ENCODE data around the gene ACTR3C.
"Not testable (repeated sequence)": the region's sequence is repeated elsewhere in the genome, so short reads cannot be mapped to it uniquely, and the experiment has no call there.

- TF ChIP-seq, protein P1, sequence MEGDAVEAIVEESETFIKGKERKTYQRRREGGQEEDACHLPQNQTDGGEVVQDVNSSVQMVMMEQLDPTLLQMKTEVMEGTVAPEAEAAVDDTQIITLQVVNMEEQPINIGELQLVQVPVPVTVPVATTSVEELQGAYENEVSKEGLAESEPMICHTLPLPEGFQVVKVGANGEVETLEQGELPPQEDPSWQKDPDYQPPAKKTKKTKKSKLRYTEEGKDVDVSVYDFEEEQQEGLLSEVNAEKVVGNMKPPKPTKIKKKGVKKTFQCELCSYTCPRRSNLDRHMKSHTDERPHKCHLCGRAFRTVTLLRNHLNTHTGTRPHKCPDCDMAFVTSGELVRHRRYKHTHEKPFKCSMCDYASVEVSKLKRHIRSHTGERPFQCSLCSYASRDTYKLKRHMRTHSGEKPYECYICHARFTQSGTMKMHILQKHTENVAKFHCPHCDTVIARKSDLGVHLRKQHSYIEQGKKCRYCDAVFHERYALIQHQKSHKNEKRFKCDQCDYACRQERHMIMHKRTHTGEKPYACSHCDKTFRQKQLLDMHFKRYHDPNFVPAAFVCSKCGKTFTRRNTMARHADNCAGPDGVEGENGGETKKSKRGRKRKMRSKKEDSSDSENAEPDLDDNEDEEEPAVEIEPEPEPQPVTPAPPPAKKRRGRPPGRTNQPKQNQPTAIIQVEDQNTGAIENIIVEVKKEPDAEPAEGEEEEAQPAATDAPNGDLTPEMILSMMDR (IDR thresholded peaks at IDR 0.05) = peak; percentile 22 to 66 (median 52)
- not testable (repeated sequence) for TF ChIP-seq POLR2A (IDR thresholded peaks at IDR 0.05)
Measured at GRCh38 chr7:150285849-150286754, 37.2 kb downstream of the ACTR3C start.
